ENCODE results near the gene TPST2.

Gene TPST2

DNA sequence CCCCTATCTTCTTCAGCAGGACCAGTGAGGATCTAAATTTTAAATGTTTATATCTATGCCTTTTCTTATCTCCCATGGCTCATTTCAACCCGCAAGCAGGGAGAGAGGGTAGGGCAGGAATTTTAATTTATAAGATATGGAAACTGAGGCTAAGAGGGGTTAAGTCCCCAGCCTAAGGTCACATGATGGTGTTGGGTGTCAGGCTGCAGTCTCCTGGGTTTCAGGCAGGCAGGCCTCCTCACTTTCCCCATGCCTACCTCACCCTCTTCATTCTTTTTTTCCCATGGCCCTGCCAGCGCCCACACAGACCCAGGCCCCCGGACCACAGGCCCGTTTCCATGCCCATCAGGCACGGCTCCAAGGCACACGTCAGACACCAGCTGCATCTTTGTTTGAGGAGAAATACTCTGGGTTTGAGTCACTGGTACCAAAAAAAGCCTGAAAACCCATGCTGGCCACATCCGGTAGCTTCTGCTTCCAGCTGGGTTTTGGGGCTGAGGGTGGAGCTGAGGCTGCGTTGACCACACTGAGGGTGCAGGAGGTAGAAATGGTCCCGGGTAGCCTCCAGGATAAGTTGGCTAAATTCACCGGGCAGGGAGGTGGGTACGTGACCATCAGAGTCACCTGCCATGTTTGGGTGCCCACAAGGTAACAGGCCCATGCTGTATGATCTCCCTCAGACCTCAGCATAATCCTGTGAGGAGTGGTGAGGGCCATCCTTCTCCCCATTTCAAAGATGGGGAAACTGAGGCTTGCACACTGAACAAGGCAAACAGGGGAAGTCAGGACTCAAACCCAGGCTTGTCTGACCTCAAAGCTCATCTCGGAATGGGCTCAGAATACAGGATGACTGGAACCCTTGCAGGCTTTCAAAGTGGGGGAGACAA, 20.4 kb upstream of the TPST2 start:
- DNase-seq (ENCODE audit: low read depth): peak; percentile 85

DNA sequence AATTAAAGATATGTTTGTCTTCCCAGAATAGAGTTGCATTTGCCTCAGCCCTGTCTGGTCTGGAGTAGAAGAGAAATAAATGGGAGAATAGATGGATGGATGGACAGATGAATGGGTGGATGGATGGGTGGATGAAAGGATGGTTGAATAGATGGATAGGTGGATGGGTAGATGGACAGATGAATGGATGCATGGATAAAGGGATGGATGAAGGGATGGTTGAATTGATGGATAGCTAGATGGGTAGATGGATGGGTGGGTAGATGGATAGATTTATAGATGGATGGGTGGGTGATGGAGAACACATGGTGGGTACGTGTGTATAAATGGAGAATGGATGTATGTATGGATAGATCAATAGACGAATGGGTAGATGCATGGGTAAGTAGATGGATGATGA, 19.4 kb upstream of the TPST2 start:
- DNase-seq (ENCODE audit: low read depth): no peak

DNA sequence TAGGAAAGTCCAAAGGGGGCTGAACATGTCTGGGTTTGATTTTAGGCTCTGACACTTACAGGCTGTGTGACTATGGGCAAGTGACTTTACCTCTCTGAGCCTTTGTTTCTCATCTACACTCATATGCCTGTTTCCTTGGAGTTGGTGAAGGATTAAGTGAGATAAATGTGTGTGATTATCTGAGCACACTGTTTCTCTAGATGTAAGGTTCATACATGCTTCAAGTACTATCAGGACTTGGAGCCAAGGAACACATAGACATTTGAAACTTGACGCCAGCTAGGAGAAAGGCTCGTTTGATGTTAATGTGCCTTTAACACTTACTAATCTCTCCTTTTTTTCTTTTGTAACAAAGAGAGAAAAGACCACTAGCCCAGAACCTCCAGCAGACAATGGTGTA, 18.2 kb upstream of the TPST2 start:
- no peak for DNase-seq (ENCODE audit: low read depth)

DNA sequence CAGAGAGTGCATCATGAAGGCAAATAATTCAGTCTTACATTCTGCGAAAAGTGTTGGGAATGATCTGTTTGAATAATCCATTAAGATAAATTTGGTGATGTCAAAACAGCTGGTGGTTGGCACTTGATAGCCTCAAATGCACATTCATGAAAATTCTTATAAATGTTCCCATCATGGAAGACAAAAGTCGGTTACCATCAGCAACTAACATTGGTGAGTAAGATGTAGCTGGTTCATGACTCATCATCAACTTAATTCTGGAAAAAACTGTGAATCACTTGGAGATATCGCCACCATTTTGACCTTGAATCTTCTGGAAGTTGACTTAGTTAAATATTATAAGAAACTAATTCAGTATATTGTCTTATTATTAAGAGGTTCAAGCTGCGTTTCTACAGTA, 16.7 kb upstream of the TPST2 start:
- no peak for DNase-seq (ENCODE audit: low read depth)

DNA sequence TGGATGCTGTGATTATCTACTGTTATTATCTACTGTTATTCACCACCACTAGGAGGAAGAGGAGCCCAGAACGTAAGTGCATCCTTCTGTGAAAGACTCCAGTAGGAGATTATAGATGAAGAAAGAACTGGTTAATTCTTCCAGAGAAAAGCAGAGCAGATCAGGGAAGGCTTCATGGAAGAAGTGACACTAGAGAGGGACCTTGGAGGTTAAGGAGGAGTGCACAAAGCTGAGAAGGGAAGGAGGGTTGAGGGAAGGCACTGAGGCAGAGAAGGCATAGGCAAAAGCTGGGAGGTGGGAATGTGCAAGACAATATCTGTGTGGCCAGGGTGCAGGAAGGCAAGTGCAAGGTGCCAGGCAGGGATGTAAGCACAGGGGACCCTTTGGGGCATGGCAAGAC, 14.4 kb upstream of the TPST2 start:
- no peak for DNase-seq (ENCODE audit: low read depth)

DNA sequence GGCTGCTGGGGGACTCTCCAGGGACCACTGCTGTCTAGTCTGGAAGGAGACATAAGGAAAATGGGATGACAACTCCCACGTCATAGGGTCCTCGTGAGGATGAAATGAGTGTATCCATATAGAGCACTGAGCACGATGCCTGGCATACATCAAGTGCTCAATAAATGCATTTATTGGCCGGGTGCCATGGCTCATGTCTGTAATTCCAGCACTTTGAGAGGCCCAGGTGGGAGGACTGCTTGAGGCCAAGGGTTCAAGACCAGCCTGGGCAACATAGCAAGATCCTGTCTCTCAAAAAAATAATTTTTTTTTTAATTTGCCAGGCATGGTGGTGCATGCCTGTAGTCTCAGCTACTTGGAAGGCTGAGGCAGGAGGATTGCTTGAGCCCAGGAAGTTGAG, 12.2 kb upstream of the TPST2 start:
- DNase-seq (ENCODE audit: low read depth): no peak

DNA sequence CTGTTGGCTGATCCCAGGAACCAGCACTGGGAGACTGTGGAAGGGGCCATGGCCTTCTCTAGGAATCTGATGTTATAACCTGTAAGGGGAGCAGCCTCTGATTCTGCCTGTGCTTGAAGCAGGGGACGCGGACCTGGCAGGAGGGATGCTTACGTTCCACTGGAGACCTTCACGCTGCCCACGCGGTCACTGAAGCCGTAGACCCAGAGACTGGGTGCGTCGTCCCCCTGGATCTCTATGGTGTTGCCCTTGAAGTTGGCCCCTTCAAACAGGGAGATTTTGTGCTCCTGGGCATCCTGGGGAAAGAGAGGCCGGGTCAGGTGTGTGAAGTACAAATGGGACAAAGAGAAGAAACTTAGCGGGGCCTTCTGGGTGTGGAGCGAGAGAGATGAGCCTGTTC, 11.8 kb upstream of the TPST2 start:
- no peak for DNase-seq (ENCODE audit: low read depth)

DNA sequence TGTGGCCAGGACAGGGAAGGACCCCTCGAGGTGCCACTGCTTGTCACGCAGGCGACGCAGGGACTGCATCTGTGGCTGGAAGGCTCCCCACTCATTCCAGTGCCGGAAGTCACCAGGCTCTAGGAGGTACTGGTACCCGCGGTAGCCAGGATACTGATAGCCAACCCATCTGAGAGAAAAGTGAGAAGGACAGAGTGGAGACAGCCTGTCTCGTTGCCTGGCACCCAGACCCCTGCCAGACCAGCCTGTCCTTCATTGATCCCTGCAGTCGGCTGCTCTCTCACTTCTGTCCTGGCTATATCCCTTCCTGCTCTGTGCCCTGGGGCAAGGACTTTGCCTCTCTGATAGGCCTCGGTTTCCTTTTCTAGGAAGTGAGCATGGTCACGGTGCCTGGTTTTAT, 9.6 kb upstream of the TPST2 start:
- DNase-seq (ENCODE audit: low read depth): no peak

DNA sequence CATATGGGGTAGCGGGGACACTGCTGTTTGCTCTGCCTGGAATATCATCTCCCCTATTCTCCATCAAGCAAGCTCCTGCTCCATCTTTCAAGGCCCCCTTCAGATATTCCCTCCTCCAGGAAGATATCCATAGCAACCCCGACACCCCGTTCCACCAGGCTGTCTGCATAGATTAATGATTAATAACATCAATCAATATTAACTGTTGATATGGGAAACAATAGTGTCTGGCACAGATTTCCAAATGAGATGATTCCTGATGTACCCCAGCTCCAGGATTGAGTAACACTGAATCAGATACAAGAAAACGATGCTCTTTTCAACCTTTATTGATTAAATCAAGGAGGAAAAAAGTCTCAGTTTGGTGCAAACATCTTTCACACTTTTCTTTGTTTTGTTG, 7.5 kb upstream of the TPST2 start:
- no peak for DNase-seq (ENCODE audit: low read depth)

DNA sequence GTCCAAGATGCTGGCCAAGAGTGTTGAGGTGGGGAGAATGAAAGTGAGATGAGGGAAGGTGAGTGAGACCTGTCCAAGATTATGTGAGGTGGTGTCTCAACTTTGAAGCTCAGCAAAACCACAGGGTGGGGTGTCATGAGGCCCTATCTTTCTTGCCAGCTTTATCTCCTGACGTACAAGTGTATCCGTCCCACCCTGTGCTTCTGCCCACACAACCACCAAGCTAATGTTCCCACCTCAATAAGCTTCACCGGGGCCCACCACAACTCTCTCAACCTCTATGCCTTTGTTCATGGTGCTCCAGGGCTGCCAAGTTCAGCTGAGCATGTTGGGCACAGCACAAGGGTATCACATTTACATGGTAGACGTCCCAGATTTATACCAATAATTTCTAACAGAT, 7.1 kb upstream of the TPST2 start:
- DNase-seq (ENCODE audit: low read depth): no peak

DNA sequence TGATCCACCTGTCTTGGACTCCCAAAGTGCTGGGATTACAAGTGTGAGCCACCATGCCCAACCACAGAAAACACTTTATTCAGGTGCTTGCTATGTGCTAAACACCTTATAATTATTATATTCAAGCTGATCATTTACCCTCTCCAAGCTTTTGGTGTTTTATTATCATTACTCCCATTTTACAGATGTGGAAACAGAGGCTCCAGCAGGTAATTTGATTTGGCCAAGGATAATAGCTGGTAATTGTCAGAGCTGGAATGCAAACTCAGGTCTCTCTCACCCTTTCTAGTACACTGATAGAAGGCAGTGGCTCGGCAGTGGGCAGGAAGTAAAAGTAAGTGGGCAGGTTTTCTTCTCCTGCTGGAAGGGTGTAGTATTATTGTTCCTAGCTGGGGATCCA, 3.8 kb upstream of the TPST2 start:
- no peak for DNase-seq (ENCODE audit: low read depth)

DNA sequence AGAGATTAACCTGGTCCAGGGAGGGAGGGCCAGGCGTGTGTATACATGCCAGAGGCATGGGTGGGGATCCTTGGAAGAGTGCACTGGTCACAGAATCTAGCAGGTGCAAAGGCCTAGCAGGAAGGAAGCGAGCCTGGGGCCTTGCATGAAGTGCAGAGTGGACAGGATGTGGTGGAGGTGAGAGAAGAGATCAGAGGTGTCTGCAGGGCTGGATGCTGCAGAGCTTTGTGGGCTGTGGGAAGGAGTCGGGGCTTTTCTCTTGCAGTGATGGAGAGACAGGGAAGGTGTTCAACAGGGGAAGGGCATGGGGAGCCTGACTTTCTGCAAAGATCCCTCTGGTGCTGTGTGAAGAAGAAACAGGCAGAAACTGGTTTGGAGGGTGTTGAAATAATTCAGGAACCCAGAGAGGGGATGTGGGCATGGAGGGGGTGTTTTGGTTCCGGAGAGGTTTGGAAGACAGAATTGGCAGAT, 2.5 kb upstream of the TPST2 start:
- DNase-seq (ENCODE audit: low read depth): no peak

DNA sequence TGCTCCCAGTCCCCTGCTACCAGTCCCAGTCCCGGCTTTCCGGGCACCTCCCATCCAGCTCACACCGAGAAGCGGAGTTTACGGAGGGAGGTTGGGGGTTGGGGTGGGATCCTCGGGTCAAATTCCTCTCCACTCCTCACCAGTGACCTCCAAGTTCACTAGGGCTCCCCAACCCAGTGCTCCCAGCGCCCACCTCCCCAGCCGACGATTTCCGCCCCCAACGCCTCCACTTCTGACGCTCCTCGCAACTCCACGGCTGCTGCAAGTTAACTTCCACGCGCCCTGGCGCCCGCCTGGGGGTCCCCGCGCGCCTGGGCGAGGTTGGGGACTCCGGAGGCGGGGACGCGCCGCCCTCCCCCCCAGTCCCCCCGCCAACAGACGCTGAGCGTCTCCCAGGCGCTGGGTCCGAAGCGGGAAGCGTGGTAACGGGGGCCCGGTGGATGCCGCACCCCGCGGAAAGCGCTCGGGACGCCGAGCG, 526 bp downstream of the TPST2 start:
- no peak for DNase-seq (ENCODE audit: low read depth)

DNA sequence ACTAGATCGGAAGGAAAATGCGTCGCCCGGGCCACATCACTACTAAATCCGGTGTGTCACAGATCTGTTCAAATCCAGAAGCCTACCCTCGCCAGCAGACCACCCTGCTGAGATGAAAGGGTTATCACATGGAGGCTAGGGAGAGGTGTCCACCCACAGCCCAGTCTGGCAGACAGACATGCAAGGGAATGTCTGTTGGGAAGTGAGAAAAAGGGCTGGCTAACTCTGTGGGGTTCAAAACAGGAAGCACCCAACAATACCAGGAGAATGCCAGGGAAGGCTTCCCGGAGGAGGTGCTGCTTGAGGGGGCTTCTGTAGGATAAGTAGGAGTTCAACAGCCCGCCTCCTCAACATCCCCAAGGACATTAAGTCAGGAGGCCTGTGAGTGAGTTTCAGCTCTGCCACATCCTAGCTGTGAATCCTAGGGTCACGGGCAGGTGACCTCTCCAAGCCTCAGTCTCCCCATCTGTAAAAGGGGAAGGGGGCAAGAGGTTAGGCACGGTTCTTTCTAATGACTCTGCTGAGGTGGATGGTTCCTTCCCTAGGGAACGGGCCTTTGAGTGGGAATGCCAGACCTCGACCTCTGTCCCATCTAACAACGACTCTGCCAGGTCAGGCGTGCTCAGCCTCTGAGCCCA, 1.1 kb downstream of the TPST2 start:
- no peak for DNase-seq (ENCODE audit: low read depth)

DNA sequence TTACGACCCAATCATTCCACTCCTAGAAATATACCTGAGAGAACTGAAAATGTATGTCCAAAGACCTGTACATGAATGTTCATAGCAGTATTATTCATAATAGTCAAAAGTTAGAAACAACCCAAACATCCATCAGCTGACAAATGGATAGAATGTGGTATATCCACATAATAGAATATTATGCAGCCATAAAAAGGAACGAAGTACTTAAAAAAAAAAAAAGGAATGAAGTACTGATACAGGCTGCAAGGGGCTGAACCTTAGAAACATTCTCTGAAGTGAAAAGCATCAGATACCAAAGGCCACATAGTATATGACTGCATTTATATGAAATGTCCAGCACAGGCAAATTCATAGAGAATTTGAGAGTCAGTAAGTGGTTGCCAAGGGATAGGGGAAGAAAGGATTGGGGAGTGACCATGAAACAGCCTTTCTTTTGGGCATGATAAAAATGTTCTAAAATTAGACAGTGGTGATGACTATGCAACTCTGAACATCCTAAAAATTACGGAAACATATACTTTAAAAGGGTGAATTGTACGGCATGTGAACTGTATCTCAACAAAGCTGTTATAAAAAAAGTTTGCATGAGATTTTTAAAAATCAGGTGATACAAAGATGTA, 1.8 kb downstream of the TPST2 start:
- no peak for DNase-seq (ENCODE audit: low read depth)

DNA sequence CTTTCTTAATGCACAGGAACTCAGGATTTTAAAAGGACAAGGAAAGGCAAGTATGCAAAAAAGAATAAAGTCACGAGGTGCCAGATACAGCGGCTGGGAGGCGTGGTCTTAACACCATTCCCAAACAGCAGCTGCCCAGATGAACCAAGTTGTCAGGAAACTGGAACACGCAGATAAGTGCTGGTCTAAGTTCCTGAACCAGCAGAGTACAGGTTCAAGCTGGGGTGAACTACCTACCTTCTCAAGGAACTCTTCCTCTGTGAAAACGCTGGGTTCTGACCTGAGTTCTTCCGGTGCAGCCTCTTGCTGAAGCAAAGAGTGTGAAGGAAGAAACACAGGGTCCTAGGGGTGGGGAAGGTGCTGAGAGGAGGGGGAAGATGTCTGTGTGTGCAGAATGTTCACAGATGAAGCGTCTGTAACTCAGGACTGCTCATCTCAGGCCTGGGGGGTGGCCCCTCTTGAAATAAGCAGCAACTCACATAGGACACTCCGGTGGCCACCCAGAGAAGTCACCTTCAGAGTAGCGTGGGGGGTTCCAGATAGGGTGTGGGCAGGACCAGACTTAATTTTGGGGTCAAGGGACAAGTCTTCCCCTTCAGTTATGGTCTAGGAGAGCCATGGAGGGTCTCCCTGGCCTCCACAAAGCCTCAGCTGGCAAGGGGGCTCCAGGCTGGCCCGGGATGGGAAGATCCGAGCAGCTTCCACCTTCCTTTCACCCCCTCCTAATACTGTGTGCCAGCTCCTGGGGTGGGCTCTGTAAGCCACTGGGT, 3.2 kb downstream of the TPST2 start:
- no peak for DNase-seq (ENCODE audit: low read depth)

DNA sequence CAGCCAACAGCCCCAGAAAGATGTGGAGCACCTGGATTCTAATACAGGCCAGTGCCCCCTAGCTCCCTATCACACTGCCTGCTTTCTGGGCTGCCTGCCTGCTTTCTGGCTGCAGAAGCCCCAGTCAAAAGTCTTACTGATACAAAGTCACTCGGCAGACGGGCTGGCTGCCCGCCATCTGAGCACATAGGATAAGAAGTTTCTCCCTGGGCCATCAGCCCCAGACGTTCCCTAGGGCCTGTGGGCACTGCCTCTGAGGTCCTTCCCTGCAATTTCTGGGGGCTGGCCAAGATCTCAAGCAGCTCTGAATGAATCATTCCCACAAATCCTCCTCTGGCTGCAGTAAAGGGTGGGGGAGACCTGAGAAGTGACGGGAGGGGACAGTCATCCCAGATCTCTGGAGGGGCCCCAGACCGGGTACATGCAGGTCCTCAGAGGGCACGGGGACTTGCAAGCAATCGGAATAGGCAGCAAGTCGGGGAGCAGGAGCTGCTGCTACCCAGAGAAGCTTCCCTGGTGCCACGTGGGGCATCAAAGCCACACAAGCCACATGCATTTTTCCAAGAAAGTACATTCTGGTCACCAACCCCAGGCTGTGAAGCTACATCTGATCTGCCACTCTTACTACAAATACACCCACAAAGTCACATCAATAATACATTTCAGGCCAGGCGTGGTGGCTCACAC, 4.7 kb downstream of the TPST2 start:
- peak; percentile 73 for DNase-seq (ENCODE audit: low read depth)

DNA sequence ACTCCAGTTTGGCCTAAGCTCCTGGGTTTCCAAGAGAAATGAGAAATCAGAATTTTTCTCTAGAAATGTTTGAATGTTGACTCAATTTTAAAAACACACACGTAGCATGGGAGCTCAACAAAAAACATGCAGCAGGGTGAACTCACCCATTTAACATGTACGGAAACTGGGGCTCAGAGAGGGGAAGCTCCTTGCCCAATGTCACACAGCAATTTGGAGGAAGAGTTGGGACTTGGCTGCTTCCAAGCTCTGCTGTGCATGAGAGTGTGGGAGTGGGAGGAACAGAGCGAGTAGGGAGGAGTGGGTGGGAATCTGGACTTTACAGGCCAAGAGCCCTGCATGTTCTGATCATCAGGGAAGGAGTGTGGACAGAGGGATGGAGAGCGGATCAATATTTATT, 5.9 kb downstream of the TPST2 start:
- no peak for DNase-seq (ENCODE audit: low read depth)

DNA sequence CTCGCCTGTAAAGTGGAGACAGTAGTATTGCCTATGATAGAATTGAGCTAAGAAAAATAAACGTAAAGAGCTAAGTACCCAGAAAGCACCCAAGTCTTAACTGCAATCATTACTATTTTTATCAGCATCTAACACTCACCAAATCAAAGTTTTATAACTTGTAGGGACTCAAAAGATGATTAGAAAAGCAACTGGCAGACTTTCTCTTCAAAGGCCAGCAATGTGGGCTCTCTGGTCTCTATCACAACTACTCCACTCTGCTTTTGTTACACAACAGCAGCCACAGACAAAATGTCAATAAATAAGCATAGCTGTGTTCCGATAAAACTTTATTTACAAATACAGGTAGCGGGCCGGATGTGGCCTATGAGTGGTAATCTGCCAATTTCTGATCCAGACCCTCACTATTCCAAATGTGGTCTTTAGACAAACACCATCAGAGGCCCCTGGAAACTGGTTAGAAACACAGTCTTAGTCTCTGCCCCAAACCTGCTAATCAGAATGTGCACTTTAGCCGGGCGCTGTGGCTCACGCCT, 8.2 kb downstream of the TPST2 start:
- DNase-seq (ENCODE audit: low read depth): no peak

DNA sequence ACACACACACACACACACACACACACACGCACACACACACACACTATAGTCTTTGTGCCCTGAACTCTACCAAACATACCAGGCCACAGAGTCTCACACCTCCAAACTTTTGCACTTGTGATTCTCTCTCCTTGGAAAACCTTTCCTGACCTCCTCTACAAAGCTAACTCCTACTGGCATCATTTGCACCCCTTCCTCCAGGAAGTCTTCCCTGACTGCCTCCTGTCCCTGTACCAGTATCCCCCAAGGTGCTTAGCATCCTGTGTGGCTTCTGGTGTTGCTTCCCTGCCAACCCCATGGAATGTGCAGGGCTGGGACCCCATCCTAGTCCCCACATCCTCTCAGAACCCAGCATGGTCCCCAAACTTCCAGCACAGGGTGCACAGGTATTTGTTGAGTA, 8.9 kb downstream of the TPST2 start:
- DNase-seq (ENCODE audit: low read depth): no peak

DNA sequence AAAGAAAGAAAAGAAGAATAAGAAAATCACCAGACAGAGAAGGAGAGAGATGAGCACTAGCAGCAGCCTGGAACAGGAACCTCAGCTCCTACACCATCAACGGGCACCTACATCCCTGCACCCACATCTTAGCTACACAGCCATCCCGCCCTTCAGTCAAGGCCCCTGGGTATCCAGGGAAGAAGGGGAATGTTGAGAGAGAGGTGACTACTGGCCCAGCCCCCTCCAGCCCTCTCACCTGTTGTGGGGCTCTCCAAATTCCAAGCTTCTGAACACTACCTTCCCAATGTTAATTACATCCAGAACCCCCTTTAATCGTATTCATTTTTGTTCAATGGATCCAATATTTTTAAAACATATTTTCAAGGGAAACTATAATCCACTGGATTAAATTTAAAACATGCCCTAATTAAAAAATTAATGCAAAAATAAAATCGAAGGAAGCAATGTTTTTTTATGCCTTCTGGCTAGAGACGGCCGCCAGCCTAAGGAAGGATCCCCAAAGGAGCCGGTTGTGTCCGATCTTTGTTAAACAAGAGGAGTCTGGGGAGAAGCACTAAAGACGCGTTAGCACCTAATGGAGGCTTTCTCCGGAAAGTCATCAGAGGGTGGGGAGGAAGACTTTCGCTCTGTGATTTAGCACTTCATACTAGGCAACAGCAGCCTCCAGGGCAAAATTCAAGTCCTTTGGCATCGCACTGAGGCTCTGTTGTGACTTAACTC, 9.5 kb downstream of the TPST2 start:
- no peak for DNase-seq (ENCODE audit: low read depth)

Data from GM04504 (cell line).